HEK293 (cell line): ENCODE results near the gene HTR2C.

Experiments
- CTCF ChIP-seq: fragments of 450-650 bp; formaldehyde crosslinking; IDR thresholded peaks from 2 replicates; pipeline ENCODE4 v1.5.1; 2016; ENCODE audit warnings: missing biosample characterization, missing genetic modification characterization
- YY1 ChIP-seq: fragments of 450-650 bp; formaldehyde crosslinking; IDR thresholded peaks from 2 replicates; pipeline ENCODE4 v1.5.1; 2018; ENCODE audit warnings: missing biosample characterization, missing genetic modification characterization
- ZNF10 ChIP-seq: fragments of 450-650 bp; formaldehyde crosslinking; IDR thresholded peaks from 2 replicates; pipeline ENCODE4 v1.5.1; 2017; ENCODE audit warnings: missing biosample characterization, missing genetic modification characterization
- ZNF155 ChIP-seq: fragments of 450-650 bp; formaldehyde crosslinking; IDR thresholded peaks from 2 replicates; pipeline ENCODE4 v1.5.1; 2016; ENCODE audit warnings: missing biosample characterization, missing genetic modification characterization

GRCh38 chrX:114599911-114600310, 16.0 kb downstream of the HTR2C start:
- no peak for TF ChIP-seq CTCF (tag by site-specific recombination)
- no peak for TF ChIP-seq ZNF10 (tag by site-specific recombination)
- no peak for TF ChIP-seq ZNF155 (tag by site-specific recombination)
- no peak for TF ChIP-seq YY1
